ENCODE results near the gene FSCB.

- TF ChIP-seq EZH2 (IDR thresholded peaks at IDR 0.05), result no peak
- peak; percentile 20; the same call in 1 of the 2 replicates for TF ChIP-seq POLR2AphosphoS5 (IDR thresholded peaks at IDR 0.05; ENCODE audit: borderline replicate concordance, low read depth, low read length)
Observed at GRCh38 chr14:44528180-44528579, 21.1 kb upstream of the FSCB start.
